ENCODE data around the gene DSP. TPM values are rescaled to one million over a fixed set of nuclear protein-coding genes. Genes with fewer than 3 reads are reported as not detected.

DSP gene
- total RNA-seq, 1 experiment from 2014 or later: 109 TPM

DNA sequence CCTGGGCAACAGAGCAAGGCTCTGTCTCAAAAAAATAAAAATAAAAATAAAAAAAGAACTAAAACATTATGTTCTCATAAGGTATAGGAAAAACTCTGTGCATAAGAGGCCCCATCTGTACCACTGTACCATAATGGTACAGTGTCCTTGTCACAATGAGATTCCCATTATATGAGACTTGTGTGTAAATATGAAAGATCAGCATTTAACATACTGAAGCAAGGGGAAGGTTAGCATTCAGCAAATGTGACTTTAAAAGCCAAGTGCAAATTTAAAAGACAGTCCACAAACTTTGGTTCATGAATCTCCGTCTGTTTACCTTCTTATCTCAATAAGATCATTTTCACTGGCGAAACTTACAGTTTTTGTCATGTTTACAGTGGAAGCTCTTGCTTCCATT, 16.2 kb downstream of the DSP start:
- ChIA-PET CTCF (no interaction called here), POLR2A (ENCODE audit: unreplicated experiment) (no interaction called here)
- DNase-seq: no peak

GRCh38 chr6:7558781-7559180, 17.3 kb downstream of the DSP start:
- Histone ChIP-seq H3K36me3 (ENCODE audit: low read depth) (no peaks in the 10 kb centered on the region), H3K27me3 (ENCODE audit: insufficient read depth, low read depth) (no peaks in the 10 kb centered on the region), H3K4me3 (no peak overlapping the region), H3K9me3 (ENCODE audit: insufficient read depth, low read depth) (no peaks in the 10 kb centered on the region), H3K4me2 (no peak overlapping the region), H4K20me1 (ENCODE audit: insufficient read depth) (no peaks in the 10 kb centered on the region), H3F3A (ENCODE audit: insufficient read depth, low read depth) (no peaks in the 10 kb centered on the region), H2AFZ (no peak overlapping the region), H3K27ac (no peak overlapping the region), H3K9me2 (ENCODE audit: insufficient read depth) (no peaks in the 10 kb centered on the region), H3K4me1 (replicated peaks; ENCODE audit: insufficient read depth) (no peaks in the 10 kb centered on the region), H3K79me2 (ENCODE audit: low read depth) (no peaks in the 10 kb centered on the region)
- intact Hi-C loops (cut with micrococcal nuclease; ENCODE audit: unreplicated experiment): no loop called here
- BruUV-seq (replicated peaks): no TSS peak
- TF ChIP-seq EZH2 (IDR thresholded peaks at IDR 0.05; ENCODE audit: low read depth) (no peak), CTCF (conservative IDR thresholded peaks at IDR 0.05) (no peak)
- ChIA-PET CTCF (no interaction called here), POLR2A (ENCODE audit: unreplicated experiment) (interaction anchor here (0.7 kb wide), 1 partner anchor 13 kb away, joined by 3 read pairs; no protein-coding TSS in a partner anchor)
- DNase-seq: no peak

More for the DNA sequence above, 16.2 kb downstream of the DSP start:
- H3K9me3 ChIP-seq (ENCODE audit: insufficient read depth, low read depth): no peaks in the 10 kb centered on the region
- no peak overlapping the region for H3K27ac ChIP-seq
- no peaks in the 10 kb centered on the region for H3F3A ChIP-seq (ENCODE audit: insufficient read depth, low read depth)
- no peaks in the 10 kb centered on the region for H3K9me2 ChIP-seq (ENCODE audit: insufficient read depth)
- intact Hi-C loops (cut with micrococcal nuclease; ENCODE audit: unreplicated experiment): no loop called here
- no peak overlapping the region for H2AFZ ChIP-seq
- H4K20me1 ChIP-seq (ENCODE audit: insufficient read depth): no peaks in the 10 kb centered on the region
- no peaks in the 10 kb centered on the region for H3K4me1 ChIP-seq (replicated peaks; ENCODE audit: insufficient read depth)
- H3K27me3 ChIP-seq (ENCODE audit: insufficient read depth, low read depth): no peaks in the 10 kb centered on the region
- no peaks in the 10 kb centered on the region for H3K79me2 ChIP-seq (ENCODE audit: low read depth)
- BruUV-seq (replicated peaks): no TSS peak
- TF ChIP-seq CTCF (conservative IDR thresholded peaks at IDR 0.05): no peak
- TF ChIP-seq EZH2 (IDR thresholded peaks at IDR 0.05; ENCODE audit: low read depth): no peak
- no peaks in the 10 kb centered on the region for H3K36me3 ChIP-seq (ENCODE audit: low read depth)
- H3K4me2 ChIP-seq: no peak overlapping the region
- no peak overlapping the region for H3K4me3 ChIP-seq

DNA sequence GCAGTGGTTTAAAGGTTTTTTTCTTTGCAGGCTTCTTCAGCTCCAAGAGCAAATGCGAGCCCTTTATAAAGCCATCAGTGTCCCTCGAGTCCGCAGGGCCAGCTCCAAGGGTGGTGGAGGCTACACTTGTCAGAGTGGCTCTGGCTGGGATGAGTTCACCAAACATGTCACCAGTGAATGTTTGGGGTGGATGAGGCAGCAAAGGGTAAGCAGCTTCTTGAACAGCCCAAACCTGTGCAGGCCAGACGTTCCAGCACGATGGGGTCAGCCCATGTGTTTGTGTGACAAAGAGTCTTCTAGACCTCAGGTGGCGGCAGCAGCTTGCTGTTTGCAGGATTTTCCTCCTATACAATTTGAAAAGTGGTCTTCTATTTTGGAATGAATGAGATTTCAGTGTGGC, 17.7 kb downstream of the DSP start:
- no peaks in the 10 kb centered on the region for H3K9me2 ChIP-seq (ENCODE audit: insufficient read depth)
- CTCF ChIA-PET: no interaction called here
- no peaks in the 10 kb centered on the region for H3K36me3 ChIP-seq (ENCODE audit: low read depth)
- no peak for DNase-seq
- H3K4me3 ChIP-seq: no peak overlapping the region
- no peak overlapping the region for H3K27ac ChIP-seq
- H3K79me2 ChIP-seq (ENCODE audit: low read depth): no peaks in the 10 kb centered on the region
- H3K4me1 ChIP-seq (replicated peaks; ENCODE audit: insufficient read depth): no peaks in the 10 kb centered on the region
- intact Hi-C loops (cut with micrococcal nuclease; ENCODE audit: unreplicated experiment): no loop called here
- POLR2A ChIA-PET (ENCODE audit: unreplicated experiment): no interaction called here
- H3F3A ChIP-seq (ENCODE audit: insufficient read depth, low read depth): no peaks in the 10 kb centered on the region
- no peak for TF ChIP-seq EZH2 (IDR thresholded peaks at IDR 0.05; ENCODE audit: low read depth)
- no peak for TF ChIP-seq CTCF (conservative IDR thresholded peaks at IDR 0.05)
- H4K20me1 ChIP-seq (ENCODE audit: insufficient read depth): no peaks in the 10 kb centered on the region
- H2AFZ ChIP-seq: no peak overlapping the region
- H3K4me2 ChIP-seq: no peak overlapping the region
- no peaks in the 10 kb centered on the region for H3K27me3 ChIP-seq (ENCODE audit: insufficient read depth, low read depth)
- BruUV-seq (replicated peaks): no TSS peak
- H3K9me3 ChIP-seq (ENCODE audit: insufficient read depth, low read depth): no peaks in the 10 kb centered on the region
